Amniotic stem cell (primary cell): Measurements from ENCODE around the gene OR4E1.
"Not testable (repeated sequence)": the region's sequence is repeated elsewhere in the genome, so short reads cannot be mapped to it uniquely, and the experiment has no call there.

Source experiments
- DNase-seq: peaks from one replicate; lab custom pipeline; 2025; lab: John Stamatoyannopoulos, UW

OR4E1 gene

GRCh38 chr14:21673718-21674117, at the start of gene OR4E1:
OR4E1 (minus strand) TSS chr14:21673818; CDS start chr14:21670935, 2,883 bp downstream.
- no peak for DNase-seq

DNA sequence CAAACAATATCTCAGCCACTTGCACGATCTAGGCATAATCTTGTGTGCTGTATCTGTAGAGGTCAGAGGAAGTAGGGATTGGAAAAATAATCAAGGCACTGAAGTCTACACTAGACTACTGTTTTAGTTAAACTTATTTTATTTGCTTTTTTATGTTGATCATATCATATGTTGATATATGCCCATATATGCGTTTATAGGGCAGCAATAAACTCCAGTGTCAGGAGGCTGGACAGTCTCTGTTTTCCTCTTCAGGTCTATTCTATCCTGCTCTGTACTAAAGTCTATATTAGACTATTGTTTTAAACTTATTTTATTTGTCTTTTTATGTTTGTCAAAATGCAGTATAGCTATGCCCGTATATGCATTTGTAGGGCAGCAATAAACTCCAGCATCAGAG, 47.9 kb upstream of the OR4E1 start:
- DNase-seq: no peak

DNA sequence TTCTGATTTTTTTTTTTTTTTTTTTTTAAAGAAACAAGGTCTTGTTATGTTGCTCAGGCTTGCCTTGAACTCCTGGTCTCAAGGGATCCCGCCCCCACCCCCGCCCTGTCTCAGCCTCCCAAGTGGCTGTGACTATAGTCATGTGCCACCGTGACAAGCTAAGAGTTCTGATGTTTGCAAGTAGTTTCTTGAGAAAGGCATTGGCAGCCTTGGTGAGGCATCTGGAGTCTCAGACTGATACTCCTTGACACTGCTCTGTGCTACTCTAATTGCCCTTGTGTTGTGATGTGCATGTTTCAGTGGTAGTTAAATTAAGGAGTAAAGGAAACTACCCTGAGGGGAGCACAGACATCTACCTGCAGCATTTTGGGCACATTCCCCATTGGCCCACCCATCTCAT, 46.2 kb upstream of the OR4E1 start:
- no peak for DNase-seq

DNA sequence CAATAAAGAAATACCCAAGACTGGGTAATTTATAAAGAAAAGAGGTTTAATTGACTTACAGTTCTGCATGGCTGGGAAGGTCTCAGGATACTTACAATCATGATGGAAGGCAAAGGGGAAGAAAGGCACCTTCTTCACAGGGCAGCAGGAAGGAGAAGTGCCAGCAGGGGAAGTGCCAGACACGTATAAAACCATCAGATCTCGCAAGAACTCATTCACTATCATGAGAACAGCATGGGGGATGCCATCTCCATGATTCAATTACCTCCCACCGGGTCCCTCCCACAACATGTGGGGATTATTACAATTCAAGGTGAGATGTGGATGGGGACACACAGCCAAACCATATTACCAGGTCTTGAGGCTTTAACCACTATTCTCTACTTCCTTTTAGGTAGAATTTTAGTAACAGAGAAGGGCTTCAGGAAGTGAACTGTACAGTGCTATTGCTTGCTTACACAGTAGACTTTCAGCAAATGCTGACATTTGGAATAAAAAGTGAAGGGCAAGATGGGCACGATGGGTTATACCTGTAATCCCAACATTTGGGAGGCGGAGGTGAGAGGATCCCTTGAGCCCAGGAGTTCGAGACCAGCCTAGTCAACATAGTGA, 40.8 kb upstream of the OR4E1 start:
- no peak for DNase-seq

GRCh38 chr14:21712036-21712435, 38.4 kb upstream of the OR4E1 start:
- DNase-seq: no peak

GRCh38 chr14:21711360-21711961, 37.8 kb upstream of the OR4E1 start:
- peak; percentile 9 for DNase-seq

DNA sequence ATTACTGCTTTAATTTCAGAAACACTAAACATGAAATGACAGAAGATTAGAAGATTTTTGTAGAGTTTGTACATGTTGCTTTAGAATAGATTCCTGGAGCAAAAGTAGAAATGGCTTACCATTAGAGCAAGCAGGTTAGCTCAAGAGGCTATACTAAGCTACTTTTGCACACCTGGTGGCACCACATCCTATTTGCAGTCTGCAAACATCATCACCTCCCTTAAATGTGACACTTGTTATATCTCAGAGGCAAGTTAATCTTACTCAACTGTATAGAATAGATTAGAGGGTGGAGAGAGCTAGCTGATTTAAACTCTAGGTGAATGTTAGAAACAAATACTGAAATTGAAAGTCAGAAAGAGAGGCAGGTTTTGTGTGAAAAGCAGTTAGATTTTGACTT, 30.7 kb upstream of the OR4E1 start:
- DNase-seq: no peak

DNA sequence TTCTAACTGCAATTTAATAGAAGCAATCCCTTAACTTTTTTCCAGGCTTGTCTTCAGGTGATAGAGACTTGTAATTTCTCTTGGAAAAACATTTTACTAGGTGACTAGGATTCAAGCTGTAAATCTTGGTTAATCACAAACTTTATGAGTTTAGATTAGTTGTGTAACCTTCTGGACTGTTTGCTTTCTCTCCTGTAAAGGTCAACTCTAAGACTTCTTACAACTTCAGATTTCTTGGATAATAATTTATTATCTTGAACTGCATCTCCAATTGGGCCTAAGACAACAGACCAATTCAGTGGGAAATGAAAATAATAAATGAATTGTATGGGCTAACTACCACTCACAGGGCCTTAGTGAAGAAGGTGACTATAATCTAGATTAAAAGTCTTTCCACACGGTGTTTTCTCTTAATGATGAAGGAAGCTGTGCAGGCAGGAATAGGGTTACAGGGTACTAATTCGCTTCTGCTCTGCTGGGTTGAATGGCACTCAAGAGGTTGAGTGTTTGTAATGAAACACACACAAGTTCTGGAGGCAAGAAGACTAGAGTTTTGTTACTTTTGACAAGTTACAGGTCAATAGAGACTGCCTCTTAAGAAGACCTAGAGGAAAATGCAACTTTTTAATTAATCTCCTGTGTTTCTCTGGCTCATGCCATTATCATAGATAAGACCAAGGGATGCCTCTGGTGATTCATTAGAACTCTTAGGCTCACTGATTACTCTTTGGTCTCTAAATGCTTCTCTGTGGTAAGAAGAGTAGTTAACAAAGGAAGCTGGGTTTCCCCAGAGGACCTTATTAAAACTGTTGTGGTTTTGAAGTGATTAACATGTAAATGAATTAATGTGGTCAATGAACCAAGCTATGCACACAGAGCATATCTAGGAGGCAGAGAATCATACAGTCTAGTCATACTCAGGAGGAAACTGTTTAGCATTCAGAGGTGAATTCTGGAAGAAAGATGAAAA, 30.0 kb upstream of the OR4E1 start:
- DNase-seq: no peak

DNA sequence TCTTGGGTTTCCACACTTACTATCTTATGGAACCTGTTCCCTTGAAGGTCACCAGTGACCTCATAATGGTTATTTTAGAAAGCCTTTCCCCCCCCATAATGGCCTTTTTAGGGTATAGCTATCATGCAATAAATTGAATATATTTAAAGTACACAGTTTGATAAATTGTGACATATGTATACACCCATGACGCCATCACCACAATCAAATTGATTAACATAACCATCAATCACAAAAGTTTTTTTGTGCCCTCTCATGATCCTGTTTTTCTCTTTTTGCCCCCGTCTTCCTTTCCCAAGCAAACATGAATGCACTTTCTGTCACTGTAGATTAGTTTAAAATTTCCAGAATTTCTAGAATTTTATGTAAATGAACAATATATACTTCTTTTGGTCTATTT, 28.7 kb upstream of the OR4E1 start:
- no peak for DNase-seq

DNA sequence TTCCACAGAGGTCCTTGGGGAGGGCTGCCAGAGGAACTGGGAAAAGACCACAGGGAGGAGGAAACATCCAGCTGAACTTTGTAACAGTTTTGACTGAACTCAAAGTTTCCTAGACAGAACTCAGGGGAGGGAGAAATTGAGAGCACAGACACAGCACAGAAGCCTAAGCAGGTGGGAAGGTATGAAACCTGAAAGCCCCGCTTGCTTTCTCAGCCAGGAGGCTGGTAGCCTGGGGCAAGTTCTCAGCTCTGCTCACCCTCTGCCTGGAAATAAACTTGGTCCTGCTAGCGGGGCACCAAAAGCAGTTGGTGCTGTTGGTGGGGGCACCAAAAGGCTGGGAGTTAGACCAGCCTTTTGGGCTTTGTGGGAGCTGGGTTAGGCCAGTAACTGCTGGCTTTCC, 25.9 kb upstream of the OR4E1 start:
- no peak for DNase-seq

DNA sequence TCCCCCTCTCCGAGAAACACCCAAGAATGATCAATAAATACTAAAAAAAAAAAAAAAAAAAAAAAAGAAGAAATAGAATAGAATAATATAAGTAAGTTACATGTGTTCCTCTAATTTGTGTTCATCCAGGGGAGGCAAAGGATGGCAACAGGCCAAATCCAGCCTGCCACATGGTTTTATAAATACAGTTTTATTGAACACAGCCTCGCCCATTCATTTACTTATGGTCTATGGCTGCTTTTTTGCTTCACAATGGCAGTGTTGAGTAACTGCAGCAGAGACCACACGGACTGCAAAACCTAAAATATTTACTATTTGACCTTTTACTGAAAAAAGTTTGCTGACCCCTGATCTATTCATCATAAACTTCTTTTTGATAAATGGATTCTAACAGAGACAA, 24.9 kb upstream of the OR4E1 start:
- not testable (repeated sequence) for DNase-seq

DNA sequence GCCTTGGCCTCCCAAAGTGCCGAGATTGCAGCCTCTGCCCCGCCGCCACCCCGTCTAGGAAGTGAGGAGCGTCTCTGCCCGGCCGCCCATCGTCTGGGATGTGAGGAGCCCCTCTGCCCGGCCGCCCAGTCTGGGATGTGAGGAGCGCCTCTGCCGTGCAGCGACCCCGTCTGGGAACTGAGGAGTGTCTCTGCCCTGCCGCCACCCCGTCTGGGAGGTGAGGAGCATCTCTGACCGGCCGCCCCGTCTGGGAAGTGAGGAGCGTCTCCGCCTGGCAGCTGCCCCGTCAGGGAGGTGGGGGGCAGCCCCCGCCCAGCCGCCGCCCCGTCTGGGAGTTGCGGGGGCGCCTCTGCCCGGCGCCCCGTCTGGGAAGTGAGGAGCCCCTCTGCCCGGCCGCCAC, 24.0 kb upstream of the OR4E1 start:
- not testable (repeated sequence) for DNase-seq

GRCh38 chr14:21694425-21694824, 20.8 kb upstream of the OR4E1 start:
- DNase-seq: no peak

DNA sequence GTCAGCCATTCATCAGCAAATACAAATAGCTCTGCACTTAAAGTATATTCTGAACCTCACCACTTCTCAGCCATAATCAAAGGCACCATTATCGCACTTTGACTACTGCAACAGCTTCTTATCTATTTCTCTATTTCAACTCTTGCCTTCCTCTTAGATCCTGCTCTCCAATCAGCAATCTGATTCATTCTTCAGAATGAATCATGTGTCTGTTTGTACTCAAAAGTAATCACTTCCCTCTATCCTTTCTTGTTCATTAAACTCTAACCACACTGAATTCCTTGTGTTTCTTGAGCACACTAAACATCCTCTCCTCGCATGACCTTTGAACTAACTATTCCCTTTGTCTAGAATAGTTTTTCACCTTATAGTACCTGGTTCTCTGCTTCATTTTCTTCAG, 12.8 kb upstream of the OR4E1 start:
- DNase-seq: no peak

- DNase-seq: no peak
These were observed 6.5 kb upstream of the OR4E1 start for GRCh38 chr14:21680072-21680471.

DNA sequence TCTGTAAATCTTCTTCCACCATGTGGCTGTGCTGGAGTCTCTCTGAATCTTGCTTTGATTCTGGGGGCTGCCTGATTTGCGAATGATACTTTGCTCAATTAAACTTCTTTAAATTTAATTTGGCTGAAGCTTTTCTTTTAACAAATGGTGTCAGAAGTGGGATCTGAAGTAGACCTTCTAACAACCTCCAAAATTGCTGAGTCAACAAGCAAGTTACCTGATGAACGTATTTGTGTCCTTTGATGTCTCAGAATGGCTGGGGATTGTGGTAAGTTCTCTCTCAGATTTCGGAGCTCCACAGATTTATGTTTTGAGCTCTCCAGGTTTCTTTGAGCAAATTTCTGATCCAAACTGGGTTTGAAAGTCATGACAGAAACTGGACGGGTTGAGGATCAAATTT, 1.9 kb upstream of the OR4E1 start:
- no peak for DNase-seq

GRCh38 chr14:21672116-21672515, 1.5 kb downstream of the OR4E1 start:
- no peak for DNase-seq

DNA sequence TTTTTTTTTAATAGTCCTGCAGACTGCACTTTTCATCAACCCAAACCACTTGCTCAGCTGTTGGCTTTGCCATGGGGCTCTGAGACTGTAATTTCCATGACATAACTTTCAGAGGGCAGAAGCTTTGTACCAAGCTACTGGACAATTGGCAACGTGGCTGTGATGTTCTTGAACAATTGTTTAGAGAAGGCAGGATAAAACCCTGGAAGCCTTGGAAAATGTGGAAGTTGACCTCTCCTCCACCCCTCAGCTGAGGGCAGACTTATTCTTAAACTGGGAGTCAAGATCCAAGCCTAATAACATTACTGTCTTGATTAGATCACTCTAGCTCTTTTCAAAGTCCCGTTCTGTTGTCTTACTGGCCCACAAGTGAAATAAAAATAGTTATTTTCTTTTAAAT, 2.2 kb downstream of the OR4E1 start:
- no peak for DNase-seq

GRCh38 chr14:21669284-21669683, 4.3 kb downstream of the OR4E1 start:
- DNase-seq: no peak

- no peak for DNase-seq
These were observed 5.2 kb downstream of the OR4E1 start for GRCh38 chr14:21668377-21668776.

DNA sequence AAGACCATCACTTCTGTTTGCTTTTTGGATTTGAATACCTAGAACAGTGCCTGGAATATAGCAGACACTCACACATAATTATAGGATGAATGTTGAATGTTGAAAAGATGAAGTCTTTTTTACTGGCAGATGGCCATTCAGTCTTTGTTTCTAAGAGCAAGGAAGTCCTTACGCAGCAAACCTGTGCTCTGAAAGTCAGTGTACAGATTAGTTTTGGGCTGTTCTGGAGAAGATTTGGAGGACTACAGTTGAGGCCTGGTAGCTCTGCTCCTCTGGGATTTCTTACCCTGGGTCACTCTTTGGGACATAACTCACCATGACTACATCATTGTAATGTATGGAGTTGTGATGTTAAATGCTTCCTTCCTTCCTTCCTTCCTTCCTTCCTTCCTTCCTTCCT, 16.6 kb downstream of the OR4E1 start:
- DNase-seq: no peak

DNA sequence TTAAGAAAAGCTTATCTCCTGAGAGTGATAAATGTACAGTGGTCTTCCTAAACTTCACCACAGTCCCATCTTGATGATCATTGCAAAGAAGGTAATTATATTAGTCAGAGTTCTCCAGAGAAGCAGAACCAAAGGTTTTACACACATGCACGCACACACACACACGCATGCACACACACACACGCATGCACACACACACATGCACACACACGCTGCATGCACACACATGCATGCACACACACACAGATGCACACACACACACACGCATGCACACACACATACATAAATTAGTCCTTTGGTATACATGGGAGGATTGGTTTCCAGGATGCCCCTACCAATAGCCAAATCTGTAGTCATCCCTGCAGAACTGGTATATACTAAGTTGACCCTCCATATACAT, 19.4 kb downstream of the OR4E1 start:
- DNase-seq: no peak

DNA sequence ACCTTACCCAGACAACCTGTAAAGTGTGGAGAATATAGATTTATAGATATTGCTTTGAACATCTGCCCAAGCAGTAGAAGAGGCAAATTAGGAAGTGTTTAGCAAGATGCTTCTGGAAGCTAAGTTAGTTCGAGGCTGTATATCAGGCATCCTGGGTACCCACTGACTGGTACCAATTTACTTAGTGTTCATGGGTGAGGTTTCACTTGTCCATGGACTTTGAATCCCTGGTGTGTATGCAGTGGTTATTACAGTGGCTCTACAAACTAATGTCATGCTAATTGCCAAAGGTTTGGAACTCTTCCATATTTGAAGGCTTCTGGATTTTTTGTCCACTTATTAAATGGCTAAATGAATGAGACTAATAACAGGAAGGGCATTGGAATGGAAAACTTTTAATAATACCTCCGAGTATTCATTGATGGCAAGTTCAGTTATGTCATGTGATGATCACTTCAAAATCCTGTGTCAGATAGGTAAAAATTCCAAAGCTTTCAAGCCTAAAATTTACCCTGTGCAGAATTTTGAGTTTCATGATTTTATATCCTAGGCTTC, 20.2 kb downstream of the OR4E1 start, which contains the start of gene OR4E2:
TSS of gene OR4E2 (plus strand) at position 505 of the 555 bp plus-strand sequence. CDS start 11,248 bp downstream, outside the sequence.
- DNase-seq: no peak
